Stimulated activated CD8-positive, alpha-beta memory T cell treated with anti-CD3 and anti-CD28 coated beads, Interleukin-4, amount 100 ng/mL, for 24 hours (primary cell): ENCODE measurements around the gene ZNF783.
"Not testable (repeated sequence)": the region's sequence is repeated elsewhere in the genome, so short reads cannot be mapped to it uniquely, and the experiment has no call there.

ENCODE experiments used
- DNase-seq: peaks from one replicate; pipeline ENCODE4 v3.0.0-alpha.2; 2020; ENCODE audit warnings: low read depth

ZNF783 gene

GRCh38 chr7:149261829-149262617 lies at the start of gene ZNF783:
ZNF783 (plus strand) TSS chr7:149262196; CDS start chr7:149262334, 138 bp downstream.
- DNase-seq, result peak; percentile 73

DNA sequence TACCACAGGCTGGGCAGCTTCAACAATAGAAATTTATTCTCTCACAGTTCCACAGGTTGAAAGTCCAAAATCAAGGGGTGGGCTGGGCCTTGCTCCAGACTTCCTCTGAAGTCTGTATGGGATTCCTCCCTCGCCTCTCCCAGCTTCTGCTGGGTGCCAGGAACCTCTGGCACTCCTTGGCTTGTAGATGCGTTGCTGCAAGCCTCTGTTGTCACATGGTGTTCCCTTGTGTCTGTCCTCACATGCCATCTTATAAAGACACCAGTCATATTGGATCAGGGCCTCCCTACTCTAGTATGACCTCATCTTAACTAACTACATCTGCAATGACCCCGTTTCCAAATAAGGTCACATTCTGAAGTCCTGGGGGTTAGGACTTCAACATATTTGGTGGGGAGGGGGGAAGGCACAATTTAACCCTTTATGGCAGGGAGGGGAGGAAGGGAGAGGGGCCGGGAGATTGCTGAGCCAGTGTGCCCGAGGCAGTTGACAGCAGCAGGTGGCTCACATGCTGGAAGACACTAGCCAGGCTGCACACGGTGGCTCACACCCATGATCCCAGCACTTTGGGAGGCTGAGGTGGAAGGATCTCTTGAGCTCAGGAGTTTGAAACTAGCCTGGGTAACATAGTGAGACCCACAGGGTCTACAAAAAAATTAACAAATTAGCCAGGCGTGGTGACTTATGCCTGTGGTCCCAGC lies 47.8 kb upstream of the ZNF783 start:
- no peak for DNase-seq

- DNase-seq, result no peak
Observed at GRCh38 chr7:149216402-149216801, 45.6 kb upstream of the ZNF783 start.

- no peak for DNase-seq
Observed at GRCh38 chr7:149217570-149217969, 44.4 kb upstream of the ZNF783 start.

- DNase-seq, result no peak
Observed at GRCh38 chr7:149218469-149219420, 43.3 kb upstream of the ZNF783 start.

DNA sequence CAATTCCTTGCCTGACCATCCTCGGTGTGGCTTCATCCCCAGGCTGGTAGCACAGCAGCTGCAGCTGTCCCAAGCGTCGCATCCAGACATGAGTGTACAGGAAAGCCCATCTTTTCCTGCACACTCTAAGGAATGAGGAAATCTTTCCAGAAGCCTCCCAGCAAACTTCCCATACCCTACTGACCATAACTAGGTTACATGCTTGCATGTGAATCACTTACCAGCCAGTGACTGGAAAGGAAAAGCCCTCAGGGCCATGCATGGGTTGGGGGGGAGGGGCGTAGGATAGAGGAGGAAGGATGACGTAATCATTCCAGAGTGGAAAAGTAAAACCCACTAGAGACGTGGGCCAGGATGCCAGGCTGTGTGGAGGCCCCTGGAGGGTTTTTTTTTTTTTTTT lies 41.5 kb upstream of the ZNF783 start:
- no peak for DNase-seq

- DNase-seq, result no peak
Observed at GRCh38 chr7:149223176-149223575, 38.8 kb upstream of the ZNF783 start.

DNA sequence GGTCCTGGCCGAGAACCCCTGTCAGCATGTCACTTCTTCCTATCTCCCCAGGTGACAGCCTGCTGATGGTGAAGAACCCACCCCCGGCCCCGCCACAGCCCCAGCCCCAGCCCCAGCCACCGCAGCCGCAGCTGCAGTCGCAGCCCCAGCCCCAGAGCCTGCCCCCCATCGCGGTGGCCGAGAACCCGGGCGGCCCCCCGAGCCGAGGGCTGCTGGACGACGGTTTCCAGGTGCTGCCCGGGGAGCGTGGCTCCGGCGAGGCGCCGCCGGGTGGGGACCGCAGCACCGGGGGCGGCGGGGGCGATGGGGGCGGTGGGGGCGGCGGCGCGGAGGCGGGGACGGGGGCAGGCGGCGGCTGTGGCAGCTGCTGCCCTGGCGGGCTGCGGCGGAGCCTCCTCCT lies 38.2 kb upstream of the ZNF783 start:
- no peak for DNase-seq

DNA sequence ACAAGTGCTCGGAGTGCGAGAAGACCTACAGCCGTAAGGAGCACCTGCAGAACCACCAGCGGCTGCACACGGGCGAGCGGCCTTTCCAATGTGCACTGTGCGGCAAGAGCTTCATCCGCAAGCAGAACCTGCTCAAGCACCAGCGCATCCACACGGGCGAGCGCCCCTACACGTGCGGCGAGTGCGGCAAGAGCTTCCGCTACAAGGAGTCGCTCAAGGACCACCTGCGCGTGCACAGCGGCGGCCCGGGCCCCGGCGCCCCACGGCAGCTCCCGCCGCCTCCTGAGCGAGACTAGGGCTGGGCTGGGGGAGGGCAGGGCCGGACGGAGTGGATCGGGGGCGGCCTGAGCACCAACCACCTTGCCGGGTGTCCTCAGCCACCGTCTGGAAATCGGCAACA lies 37.6 kb upstream of the ZNF783 start:
- DNase-seq, result no peak

- no peak for DNase-seq
Observed at GRCh38 chr7:149225106-149225505, 36.9 kb upstream of the ZNF783 start.

GRCh38 chr7:149225656-149226055 lies 36.3 kb upstream of the ZNF783 start:
- DNase-seq, result no peak

GRCh38 chr7:149226366-149226765 lies 35.6 kb upstream of the ZNF783 start:
- not testable (repeated sequence) for DNase-seq

DNA sequence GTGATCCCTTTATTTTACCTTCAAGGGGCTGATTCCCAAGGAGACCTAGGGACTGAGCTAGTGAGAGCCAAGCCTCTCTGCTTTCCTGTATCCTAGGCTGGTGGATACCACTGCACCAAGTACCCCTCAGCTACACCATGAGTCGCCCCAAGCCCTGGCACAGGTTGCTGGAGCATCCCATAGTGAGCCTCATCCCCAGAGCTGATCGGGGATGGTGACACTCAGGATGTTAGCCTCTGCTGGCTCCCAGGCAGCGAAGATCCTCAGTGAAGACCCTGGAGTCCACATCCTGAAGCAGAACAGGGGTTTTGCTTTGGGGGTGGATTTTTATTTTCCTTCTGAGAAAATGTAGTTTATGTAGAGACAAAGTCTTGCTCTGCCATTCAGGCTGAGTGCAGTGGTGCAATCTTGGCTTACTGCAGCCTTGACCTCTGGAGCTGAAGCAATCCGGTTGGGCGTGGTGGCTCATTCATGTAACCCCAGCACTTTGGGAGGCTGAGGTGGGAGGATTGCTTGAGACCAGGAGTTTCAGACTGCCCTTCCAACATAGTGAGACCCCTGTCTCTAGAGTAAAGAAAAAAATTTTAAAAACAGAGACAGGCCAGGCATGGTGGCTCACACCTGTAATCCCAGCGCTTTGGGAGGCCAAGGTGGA lies 35.0 kb upstream of the ZNF783 start:
- DNase-seq, result no peak

DNA sequence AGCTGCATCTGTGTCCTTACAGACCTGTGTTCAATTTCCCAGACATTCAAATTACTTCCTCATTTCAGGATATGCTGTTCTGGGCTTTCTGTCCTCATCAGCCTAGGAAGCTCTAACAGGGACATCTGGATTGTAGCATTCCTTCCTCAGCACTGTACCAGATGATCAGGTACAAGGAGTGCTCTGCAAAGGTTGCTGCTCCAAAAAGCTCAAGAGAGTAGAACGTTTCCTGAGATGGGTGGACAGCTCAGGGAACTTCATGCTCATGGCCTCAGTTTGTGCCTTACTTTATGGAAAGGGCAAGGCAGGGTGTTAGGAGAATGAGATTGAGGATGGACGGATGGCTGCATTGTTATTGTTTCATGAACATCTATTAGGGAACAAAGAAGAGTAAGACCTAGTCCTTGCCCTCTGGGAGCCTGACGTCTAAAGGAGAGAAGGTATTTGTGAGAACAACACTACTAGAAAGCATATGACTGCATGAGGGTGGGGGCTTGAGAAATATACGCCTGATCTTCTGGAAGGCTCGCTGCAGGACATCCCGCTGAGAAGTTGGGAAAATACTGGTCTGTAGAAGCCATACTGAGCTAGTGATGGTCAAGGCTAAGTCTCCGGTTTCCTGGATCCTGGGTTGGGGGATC lies 33.0 kb upstream of the ZNF783 start:
- DNase-seq, result no peak

DNA sequence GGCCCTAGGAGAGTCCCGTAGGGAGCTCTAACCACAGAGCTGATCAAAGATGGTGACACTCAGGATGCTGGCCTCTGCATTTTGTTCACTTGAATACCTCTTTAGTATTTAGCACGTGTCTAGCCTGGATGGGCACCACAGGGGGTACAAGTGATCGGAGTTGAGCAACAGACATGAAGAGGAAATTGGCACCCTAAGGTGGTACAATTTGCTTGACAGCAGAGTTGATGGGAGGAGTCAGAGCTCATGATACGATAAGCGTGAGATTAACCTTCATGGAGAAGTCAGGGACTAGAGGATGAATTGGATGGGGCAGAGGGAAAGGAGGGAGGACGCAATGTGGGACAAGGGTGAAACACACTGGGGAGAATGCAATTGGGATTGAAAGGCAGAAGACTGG lies 32.5 kb upstream of the ZNF783 start:
- DNase-seq, result no peak

DNA sequence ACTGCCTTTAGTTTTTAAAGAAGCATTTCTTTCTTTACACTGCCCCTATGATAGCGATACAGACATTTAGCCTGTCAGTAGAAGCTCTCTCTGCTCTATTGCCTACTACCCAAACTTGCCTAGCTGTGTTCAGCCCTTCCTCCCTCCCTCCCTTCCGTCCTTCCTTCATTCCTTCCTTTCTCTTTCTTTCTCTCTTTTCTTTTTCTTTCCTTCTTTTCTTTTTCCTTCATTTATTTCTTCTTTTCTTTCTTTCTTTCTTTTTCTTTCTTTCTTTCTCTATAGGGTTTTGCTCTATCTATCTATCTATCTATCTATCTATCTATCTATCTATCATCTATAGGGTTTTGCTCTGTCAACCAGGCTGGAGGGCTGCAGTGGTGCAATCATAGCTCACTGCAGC lies 29.6 kb upstream of the ZNF783 start:
- DNase-seq, result no peak

DNA sequence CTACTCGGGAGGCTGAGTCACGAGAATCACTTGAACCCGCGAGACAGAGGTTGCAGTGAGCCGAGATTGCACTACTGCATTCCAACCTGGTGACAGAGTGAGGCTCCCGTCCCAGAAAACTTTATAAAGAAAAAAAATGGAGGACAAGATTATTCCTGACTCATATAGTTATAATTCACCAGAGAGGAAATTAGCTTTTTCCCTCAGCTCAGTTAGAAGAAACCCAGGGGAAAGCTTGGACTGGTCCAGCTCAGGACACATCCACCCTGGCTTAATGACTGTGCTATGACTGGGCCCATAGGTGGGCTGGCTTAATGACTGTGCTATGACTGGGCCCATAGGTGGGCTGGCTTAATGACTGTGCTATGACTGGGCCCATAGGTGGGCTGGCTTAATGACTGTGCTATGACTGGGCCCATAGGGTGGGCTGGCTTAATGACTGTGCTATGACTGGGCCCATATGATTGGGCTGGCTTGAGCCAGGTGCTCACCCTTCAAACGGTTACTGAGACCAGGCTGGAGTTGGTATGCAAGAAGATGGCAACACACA lies 28.3 kb upstream of the ZNF783 start:
- DNase-seq, result not testable (repeated sequence)

- no peak for DNase-seq
Observed at GRCh38 chr7:149237502-149237901, 24.5 kb upstream of the ZNF783 start.

- DNase-seq, result no peak
Observed at GRCh38 chr7:149238051-149238450, 23.9 kb upstream of the ZNF783 start.

DNA sequence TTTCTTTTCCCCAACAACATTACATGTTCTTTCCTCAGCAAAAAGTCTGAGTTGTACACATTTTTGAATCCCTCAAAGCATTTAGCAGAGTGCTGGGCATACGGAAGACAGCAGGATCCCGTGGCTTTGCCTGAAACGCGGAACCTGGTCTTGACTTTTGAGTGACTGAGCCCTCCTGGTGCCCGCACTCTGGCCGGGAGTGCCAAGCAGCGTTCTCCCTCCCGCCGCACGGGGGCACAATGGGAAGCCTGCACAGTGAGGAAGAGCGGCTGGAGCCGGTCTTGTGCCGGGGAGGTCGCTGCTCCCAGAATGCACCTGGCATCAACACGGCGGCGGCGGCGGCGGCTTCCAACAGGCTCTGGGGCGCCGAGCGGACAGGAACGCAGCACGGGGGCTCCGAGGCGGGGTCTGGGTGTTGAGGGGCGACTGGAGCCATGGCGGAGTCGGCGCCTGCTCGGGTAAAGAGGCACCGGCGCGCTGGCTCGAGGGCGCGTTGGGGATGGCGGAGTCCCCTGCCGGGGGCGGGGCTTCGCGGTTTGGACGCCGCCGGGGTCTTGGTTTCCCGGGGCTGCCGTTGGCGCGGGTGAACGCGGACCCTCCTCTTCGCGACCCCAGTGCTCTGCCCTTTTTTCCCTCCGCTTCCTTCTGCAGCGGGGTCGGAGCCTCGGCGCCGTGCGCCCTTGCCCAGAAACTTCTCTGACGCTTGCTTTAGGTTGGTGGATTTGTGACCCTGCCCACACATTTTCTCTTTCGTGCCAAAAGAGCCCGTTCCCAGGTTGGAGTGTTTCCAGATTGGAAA lies 22.5 kb upstream of the ZNF783 start, which contains the start of gene ZNF212:
TSS of gene ZNF212 (plus strand) at position 307 of the 799 bp plus-strand sequence. CDS start at position 435, 128 bp downstream.
- DNase-seq, result peak; percentile 81
